Transverse colon (tissue), 4 donors: Measurements from ENCODE around the gene WWOX.

Source experiments
- CTCF ChIP-seq, 5 experiments: fragments of 200-600 bp in 3 of 5; fragments of 450-650 bp in 2 of 5; sonication (generic) in 3 of 5; IDR thresholded peaks; 1 replicate in 2 of 5; 2 replicates in 3 of 5; pipeline ENCODE4 v1.5.1; 2016 to 2017; ENCODE audit warnings: antibody characterized with exemption in 5 of 5, inconsistent platforms in 3 of 5, mild to moderate bottlenecking in 2 of 5, moderate library complexity in 1 of 5
- EP300 ChIP-seq: sonication (generic); formaldehyde crosslinking; IDR thresholded peaks from one replicate; pipeline ENCODE4 v1.6.1; 2017; ENCODE audit warnings: antibody characterized with exemption, low read depth
- POLR2A ChIP-seq: fragments of 450-650 bp; IDR thresholded peaks from one replicate; pipeline ENCODE4 v1.6.1; 2016; ENCODE audit warnings: antibody characterized with exemption, mild to moderate bottlenecking, moderate library complexity
- POLR2AphosphoS5 ChIP-seq, 3 donors: sonication (generic); formaldehyde crosslinking; IDR thresholded peaks; one replicate each; pipeline ENCODE4 v1.6.1; 2016; ENCODE audit warnings: antibody characterized with exemption in 3 of 3

GRCh38 chr16:79066561-79066960 is 967.1 kb downstream of the WWOX start:
- no peak for TF ChIP-seq CTCF (IDR thresholded peaks at IDR 0.05)
- no peak for TF ChIP-seq POLR2A
- TF ChIP-seq EP300 = no peak
- TF ChIP-seq POLR2AphosphoS5 (IDR thresholded peaks at IDR 0.05) = no peak
